Caki2 (cell line): Measurements from ENCODE around the gene GABRG3. TPM values are rescaled to one million over a fixed set of nuclear protein-coding genes. Genes with fewer than 3 reads are reported as not detected.

Source experiments
- DNase-seq: peaks from one replicate; pipeline ENCODE4 v3.0.0-alpha.2; 2015; ENCODE audit warnings: low read depth
- in situ Hi-C: cut with HindIII; loops from 2 replicates; pipeline ENCODE4 v1.10.0; 2016; ENCODE audit warnings: low sequenced_read_pairs, low pct_unique_long_range_greater_than_20kb, mixed read lengths
- total RNA-seq: library from RNA; depleted of rRNA; stranded (reverse); fragments of >200 nt; shearing (Covaris generic); gene quantifications from 2 replicates; pipeline ENCODE4 v1.2.3, GENCODE V29; 2014; ENCODE audit warnings: low replicate concordance

GABRG3 gene
- total RNA-seq, 1 experiment from 2014 or later, result 0.10 TPM

DNA sequence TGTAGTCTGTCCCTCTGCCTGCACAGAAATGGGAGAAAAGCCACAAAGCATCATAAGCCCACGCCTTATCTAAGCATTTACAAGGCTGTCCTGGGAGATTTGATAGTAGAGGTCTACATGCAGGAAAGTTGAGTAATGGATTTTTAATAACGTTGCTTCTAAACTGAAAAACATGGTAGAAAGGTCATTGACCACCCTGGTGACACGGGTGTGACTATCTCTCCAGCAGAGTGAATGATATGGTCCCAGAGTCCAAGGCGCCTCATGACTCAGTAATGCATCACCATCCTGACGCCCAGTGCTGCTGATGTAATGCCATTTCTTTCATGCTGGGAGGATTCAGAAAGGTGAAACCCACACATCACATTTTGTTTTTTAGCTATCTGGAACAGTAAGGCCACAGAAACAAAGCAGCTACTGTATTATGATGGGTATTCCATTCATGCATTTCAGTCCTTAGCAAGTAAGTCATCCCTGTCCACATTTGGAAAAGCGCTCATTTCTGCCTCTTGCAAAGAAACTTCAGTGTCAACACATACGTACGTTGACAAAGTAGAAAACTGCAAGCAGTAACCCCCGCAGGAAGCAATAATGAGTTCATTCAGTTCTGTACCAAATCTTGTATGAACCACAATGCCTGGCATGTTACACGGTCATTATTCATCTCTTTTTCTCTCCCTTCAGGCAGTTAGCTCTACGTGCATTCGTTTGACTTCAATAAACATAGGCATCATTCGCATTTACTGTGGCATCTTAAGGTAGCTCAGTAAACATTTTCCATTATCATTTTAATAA is 483.5 kb downstream of the GABRG3 start:
- in situ Hi-C loops, result no loop called here
- peak; percentile 92 for DNase-seq

DNA sequence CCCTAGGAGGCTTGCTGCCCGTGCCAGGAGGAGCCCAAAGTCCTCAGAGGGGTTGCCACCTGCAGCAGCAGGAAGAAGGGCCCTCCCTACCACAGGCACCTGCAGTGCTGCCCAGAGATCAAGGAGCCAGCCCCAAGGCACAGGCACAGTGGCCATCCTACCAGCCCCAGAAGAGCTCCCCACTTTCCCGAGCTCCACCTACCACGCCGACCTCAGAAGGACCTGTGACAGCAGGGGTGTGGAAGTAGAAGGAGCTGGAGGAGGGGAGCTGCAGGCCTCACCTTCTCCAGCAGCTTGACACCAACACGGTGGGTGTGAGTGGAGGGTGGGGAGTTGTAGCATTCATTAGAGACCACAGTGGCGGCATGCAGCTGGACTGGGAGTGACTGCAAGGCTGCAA is 485.8 kb downstream of the GABRG3 start:
- no peak for DNase-seq
- in situ Hi-C loops, result no loop called here

DNA sequence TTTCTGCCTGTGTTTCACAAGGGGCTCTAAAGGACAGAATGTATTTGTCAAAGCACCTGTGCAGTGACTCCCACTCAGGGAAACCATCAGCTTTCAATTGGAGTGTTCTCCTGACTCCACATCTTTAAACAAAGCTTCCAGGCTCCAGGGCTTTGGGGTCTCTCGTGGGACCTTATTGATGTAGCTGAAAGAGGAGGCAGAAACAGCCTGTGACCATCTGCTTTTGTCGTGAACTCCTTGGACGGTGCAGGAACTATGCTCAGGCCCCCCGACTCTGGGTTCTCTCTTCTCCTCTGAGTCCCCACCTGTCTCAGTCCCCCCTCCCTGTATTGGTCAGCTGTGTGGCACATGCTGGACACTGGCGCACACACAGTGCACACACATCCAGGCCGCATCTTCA is 486.8 kb downstream of the GABRG3 start:
- in situ Hi-C loops, result no loop called here

DNA sequence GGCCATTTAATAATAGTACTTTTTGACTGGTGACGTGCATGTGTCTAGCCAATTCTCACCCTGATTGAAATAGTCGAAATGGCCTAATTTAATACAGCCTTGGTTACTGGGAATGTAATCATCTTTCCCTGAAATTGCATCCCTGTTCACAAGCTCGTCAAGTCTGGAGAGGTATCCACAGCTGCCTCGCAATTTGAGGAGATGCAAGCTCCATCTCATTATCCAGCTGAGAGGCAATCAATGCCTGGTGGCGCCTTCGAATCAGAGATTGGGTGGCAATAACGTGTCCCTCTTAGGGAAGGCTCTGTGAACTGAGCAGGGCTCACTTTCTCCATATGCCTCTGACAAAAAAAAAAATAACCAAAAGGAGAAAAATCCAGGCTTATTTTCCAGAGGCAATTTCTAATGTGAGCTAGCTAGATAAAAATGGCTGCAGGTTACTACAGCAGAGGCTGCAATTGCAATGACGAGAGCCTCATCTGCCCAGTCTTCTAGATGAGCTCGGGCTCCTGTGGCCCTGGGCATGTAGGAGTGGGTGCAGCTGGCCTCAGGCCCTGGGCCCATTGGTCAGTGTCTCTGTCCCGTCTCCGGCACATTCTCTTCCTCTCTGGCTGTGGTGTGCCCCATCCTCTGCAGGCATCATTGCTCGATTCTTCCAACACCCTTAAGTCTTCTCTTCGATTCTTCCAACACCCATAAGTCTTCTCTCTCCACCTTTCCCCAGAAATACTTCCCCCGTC is 487.5 kb downstream of the GABRG3 start:
- DNase-seq, result no peak
- in situ Hi-C loops, result no loop called here

More for the DNA sequence above, 486.8 kb downstream of the GABRG3 start:
- DNase-seq, result no peak

DNA sequence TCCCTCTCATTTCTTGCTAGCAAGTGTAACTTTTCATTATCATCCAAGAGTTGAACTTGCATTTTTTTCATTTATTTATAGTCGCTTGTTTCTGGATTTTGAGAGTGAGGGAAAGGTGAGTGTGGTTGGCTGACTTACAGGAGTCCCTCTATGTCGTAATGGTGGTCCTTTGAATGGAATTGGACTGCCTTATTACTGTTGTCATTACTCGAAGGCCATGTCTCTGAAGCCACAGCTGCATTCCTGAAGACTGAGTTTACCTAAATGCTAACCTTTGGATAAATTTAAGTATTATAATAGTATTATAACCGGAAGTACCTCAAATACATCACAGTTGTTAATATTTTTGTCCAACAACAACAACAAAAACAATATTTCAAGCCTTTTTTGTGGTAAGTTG is 488.9 kb downstream of the GABRG3 start:
- no peak for DNase-seq
- in situ Hi-C loops, result no loop called here

DNA sequence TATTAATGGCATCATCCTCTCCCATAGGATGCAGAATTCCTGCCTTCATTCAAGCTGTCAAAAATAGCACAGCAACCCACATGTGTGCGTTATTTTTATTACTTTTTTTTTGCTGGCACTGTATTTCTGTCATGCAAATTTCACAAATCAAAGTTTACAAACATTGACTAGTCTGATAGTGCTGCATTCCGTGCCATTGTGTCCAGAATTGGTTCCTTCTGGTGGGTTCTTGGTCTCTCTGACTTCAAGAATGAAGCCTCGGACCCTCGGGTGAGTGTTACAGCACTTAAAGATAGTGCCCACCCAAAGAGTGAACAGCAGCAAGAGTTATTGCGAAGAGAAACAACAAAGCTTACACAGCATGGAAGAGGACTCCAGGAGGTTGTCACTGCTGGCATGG is 490.2 kb downstream of the GABRG3 start:
- DNase-seq, result no peak
- in situ Hi-C loops, result no loop called here

DNA sequence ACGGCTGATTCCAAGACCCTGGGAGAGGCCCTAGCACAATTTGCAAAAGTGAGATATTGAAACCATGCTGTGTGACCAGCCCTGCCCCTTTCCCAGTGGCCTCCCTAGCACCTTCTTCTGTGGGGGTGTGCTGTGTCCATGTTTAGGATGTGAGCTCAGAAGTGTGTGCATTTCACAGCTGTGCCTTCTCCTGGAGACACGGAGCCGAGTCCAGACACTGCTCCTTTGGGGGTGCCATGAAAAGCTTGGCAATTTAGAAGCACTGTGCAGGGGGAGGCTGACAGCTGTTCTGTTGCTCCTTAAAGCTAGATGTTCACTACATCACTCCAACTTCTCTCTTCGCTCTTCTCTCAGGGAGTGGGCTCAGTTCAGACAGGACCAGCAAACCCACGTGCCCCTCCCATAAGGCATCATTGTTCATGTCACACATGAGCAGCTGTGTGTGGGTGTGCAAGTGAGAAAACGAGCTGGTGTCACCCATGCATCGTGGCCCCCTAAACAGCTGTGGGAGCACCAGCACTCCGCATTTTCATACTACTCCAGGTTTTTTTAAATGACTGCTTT is 492.6 kb downstream of the GABRG3 start:
- in situ Hi-C loops, result no loop called here
- DNase-seq, result no peak

DNA sequence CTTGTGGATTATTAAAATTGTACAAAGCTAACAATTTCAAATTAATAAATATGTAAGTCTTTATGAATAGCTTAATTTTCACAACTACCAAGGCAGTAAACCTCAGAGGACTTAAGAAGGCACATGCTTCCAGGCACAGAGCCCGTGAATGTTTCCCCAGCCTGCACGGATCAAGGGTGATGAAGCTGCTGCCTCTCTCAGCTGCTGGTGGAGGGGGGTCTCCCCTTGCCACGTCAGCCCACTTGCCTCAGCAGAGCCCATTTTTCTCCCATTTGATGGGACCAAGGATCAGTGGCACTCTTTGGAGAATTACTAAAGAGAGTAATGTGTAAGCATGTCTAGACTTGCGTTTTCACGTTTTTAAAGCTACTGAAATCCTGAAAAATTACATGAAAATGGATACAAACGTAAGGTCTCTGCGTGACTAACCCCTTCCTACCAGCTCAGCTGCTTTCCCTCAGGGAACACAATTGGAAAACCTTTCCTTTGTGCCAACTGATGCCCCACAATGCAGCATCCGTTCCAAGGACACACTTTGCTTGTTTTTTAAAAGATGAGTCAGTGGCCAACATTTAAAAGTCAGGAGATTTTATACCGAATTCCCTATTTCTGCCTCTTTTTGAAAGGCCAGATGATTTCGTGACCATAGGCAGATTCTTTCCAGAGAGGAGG is 494.1 kb downstream of the GABRG3 start:
- DNase-seq, result no peak
- in situ Hi-C loops, result no loop called here

DNA sequence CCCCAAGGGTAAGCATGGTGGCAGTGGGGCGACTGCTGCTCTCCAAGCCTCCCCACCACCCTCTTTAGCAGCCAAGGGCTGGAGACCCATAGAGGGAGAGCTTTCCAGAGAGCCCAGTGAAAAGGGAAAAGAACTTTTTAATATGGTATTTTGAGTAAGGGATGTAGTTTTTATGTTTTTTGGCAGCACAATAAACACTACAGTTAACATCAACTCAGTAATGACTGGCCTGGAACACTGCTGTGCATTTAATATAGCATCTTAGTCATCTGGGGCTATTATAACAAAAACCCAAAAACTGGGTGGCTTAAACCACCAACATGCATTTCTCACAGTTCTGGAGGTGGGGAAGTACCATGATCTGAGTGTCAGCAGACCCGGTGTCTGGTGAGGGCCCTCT is 495.8 kb downstream of the GABRG3 start:
- DNase-seq, result no peak

DNA sequence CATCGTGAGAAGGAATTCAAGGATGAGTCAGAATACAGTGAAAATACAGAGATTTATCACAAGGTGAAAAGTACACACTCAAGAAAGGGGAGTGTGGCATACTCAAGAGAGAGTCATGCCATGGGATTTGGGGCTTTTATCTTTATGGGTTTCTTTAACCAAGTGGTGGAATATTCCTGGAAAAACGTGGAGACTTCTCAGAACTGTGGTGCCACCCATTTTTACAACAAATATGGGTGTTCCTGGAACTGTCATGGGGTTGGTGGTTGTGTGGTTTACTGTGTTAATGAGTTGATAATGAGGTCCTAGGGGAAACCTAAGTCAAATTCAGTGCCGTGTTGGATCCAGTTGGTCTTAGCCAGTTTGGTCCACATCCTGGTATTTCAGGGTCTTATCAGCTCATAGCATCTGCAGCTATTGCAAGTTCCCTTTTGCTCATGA is 497.2 kb downstream of the GABRG3 start:
- in situ Hi-C loops, result no loop called here
- no peak for DNase-seq

More for the DNA sequence above, 495.8 kb downstream of the GABRG3 start:
- in situ Hi-C loops, result no loop called here

DNA sequence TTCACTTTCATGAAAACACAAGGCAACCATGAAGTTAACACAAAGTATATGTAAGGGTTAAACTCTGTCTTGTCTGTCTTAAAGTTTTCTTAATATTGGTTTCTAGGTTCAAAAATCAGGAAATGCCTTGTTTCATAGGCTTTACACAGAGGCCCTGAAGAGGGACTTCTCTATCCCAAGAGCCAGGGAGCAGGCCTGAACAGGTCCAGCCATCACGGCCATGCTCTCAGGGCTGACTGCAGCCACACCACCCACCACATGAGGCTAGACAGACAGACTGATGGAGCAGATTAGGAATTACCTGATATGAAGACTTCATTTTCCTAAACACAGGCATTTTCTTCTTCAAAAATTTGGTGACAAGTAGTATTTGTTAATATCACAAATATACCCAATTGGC is 502.9 kb downstream of the GABRG3 start:
- no peak for DNase-seq
- in situ Hi-C loops, result no loop called here

DNA sequence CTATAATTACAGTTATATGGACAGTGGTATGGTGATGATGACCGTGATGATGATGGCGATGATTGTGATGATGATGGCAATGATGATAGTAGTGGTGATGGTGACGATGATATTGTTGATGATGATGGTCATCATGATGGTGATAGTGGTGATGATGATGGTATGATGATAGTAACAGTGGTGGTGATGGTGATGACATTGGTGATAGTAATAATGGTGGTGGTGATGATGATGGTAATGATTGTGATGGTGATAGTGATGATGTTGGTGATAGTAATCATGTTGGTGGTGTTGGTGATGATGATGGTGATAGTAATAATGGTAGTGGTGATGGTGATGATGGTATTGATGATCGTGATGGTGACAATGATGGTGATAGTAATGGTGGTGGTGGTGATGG is 504.4 kb downstream of the GABRG3 start:
- no peak for DNase-seq
- in situ Hi-C loops, result no loop called here

DNA sequence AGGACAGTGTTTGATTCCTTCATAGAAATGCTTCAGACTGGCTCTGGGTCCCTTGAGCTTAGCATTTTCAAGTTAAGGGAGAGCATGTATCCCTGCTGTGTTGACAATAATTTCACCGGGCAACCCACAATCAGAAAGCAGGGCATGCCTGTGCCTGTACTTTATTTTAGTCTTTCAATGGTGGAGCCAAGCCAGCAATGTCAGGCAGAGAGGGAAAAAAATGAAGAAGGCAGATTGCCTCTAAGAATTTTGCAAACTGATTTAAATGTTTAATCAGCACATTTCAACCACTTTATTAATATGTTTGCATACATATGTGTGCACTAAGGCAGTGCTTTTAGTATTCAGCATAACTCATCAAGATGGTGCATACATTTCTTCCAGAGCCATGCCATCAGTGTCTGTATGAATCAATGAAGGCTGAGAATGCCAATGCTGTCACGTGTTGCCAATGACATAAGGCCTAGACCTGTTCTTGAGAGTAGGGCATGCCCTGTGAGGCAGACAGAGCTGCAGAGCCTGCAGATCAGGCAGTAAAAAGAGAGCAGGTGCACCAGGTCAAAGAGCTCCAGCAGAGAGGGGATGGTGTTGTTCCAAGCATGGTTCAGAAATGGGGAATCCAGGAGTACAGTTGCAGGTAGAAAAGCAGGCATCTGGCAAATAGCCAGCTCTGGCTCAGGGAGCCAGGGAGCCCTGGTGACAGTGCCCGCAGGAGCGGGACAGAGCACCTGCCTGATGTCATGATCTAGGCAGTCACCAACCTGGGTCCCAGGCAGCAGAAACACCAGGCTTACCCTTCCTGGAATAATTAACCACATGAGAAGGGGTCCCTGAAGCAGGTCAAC is 508.5 kb downstream of the GABRG3 start:
- DNase-seq, result peak; percentile 11
- in situ Hi-C loops, result no loop called here

DNA sequence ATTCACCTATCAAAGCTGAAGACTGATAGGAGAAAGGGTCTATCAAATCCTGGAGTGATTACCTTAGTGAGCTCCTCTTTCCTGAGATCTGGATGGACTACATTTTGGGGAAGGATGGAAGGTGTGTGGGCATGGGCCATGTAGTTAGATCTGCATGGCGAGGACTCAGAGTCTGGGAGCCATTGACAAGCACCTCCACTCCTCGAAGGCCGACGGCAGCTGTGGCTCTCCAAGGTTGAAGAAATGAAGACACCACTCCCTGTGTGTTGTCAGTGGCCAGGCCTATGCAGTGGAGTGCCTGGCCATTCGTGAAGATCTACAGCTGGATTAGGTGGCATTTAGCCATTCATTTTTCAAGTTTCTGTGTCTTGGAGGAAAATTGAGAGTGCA is 509.2 kb downstream of the GABRG3 start:
- no peak for DNase-seq

DNA sequence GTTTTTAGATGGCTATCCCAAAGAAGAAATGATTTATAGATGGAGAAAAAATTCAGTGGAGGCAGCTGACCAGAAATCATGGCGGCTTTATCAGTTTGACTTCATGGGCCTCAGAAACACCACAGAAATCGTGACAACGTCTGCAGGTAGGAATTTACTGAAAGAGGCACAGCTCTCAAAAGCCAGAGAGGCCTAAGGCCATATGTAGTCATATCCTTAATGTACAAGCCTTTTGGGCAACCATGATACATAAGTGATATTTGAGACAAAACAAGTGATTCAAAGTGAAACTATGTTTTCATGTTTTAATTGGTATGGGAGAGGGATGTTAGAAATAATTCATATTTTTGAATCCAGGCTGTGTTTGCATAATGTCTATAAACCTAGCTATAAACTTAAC is 509.7 kb downstream of the GABRG3 start:
- in situ Hi-C loops, result no loop called here

More for the DNA sequence above, 509.2 kb downstream of the GABRG3 start:
- in situ Hi-C loops, result no loop called here

DNA sequence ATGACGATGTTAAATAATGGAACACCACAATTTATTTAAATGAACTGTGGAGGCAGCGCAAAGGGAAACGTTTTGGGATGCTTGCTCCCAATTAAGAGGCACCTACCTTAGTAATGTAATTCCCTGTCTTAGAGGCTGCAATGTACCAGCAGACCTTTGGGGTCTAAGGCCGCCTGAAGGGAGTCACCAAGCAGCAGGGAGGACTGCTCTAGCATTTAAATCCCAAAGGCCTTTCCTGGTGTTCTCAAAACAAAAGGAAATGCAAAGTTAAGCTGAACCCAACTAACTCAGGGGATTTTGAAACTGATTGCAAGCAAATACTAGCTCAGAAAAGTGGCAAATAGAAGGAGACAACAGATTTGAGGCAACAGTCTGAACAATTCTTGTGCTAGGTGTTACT is 510.8 kb downstream of the GABRG3 start:
- in situ Hi-C loops, result no loop called here
- no peak for DNase-seq

More for the DNA sequence above, 509.7 kb downstream of the GABRG3 start:
- DNase-seq, result no peak

DNA sequence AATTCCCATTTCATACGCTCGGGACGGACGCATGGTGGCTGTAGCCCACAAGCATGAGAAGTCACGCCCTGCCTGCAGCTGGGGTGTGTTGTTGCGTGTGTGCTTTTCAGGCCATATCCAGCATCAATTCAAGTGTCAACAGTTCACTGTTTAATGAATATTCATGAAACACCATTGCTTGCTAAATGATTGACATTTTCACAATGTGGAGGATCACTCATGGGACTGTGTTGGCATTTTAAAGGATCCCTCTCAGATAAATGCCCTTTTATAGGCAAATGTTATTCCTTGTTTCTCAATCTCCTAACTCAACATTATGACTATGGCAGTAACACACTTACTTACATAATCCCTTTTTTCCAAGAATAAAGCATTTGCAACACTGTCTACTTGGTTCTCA is 511.3 kb downstream of the GABRG3 start:
- in situ Hi-C loops, result no loop called here
- DNase-seq, result no peak

DNA sequence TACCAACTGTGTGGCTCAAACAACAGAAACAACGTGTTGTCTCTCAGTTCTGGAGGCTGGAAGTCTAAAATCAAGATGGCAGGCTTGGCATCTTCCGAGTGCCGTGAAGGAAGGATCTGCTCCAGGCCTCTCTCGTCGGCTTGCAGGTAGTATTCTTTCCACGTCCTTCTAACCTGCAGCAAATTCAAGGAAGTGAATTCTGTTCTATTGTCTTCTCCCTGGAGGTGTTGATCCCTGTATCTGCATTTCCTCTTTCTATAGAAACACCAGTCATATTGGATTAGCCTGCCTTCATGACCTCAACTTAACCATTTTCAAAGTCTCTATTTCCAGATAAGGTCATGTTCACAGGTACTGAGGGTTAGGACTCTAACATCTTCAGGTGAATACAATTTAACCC is 512.1 kb downstream of the GABRG3 start:
- in situ Hi-C loops, result no loop called here
- no peak for DNase-seq
